OCI-LY3 (cell line): ENCODE measurements around the gene NUDCD3.
"Not testable (repeated sequence)": the region's sequence is repeated elsewhere in the genome, so short reads cannot be mapped to it uniquely, and the experiment has no call there.

Source experiments
- H2AFZ ChIP-seq: fragments of 200-600, 300-600 bp; shearing (Covaris generic); 2 replicates; pipeline ENCODE4 v1.6.0; 2014; ENCODE audit warnings: antibody characterized with exemption, low read depth, low read length
- H3K27ac ChIP-seq: fragments of 200-600, 300-600 bp; sonication (generic); 2 replicates; pipeline ENCODE4 v1.5.1; 2014; ENCODE audit warnings: mild to moderate bottlenecking, low read length, moderate library complexity, mixed read lengths
- H3K27me3 ChIP-seq: fragments of 200-600, 300-600 bp; sonication (generic); 2 replicates; pipeline ENCODE4 v1.6.1; 2014; ENCODE audit warnings: low read depth, low read length, mixed read lengths
- H3K36me3 ChIP-seq: fragments of 200-600, 300-600 bp; sonication (generic); replicated peaks from 2 replicates; pipeline ENCODE3; 2014; ENCODE audit warnings: low read depth, low read length, mixed read lengths
- H3K4me1 ChIP-seq: fragments of 300-600, 200-600 bp; sonication (generic); 2 replicates; pipeline ENCODE4 v1.6.1; 2014; ENCODE audit warnings: low read length, mixed read lengths
- H3K4me2 ChIP-seq: fragments of 200-600, 300-600 bp; sonication (generic); 2 replicates; pipeline ENCODE4 v1.6.1; 2014; ENCODE audit warnings: low read length, mixed read lengths
- H3K4me3 ChIP-seq: fragments of 300-600, 200-600 bp; sonication (generic); 2 replicates; pipeline ENCODE4 v1.5.1; 2014; ENCODE audit warnings: antibody characterized with exemption, mild to moderate bottlenecking, low read length, moderate library complexity
- H3K79me2 ChIP-seq: fragments of 300-600, 200-600 bp; shearing (Covaris generic); 2 replicates; pipeline ENCODE4 v1.6.1; 2014; ENCODE audit warnings: mild to moderate bottlenecking, low read length, mixed read lengths
- H3K9ac ChIP-seq: fragments of 300-600, 200-600 bp; shearing (Covaris generic); 2 replicates; pipeline ENCODE4 v1.6.0; 2014; ENCODE audit warnings: mild to moderate bottlenecking, low read length, moderate library complexity
- H3K9me3 ChIP-seq: fragments of 200-600, 300-600 bp; shearing (Covaris generic); 2 replicates; pipeline ENCODE4 v1.6.1; 2014; ENCODE audit warnings: low read length, mixed read lengths; ENCODE audit not compliant: insufficient read depth
- H4K20me1 ChIP-seq: fragments of 200-600, 300-600 bp; sonication (generic); 2 replicates; pipeline ENCODE4 v1.6.1; 2016; ENCODE audit warnings: low read length, mixed read lengths; ENCODE audit not compliant: insufficient read depth
- EZH2phosphoT487 ChIP-seq: fragments of 200-600 bp; shearing (Covaris generic); IDR thresholded peaks from 2 replicates; pipeline ENCODE4 v1.6.1; 2018; ENCODE audit warnings: antibody characterized with exemption, mixed run types, low read depth
- TF ChIP-seq, protein P1 (sequence below): fragments of 200-600, 300-600 bp; sonication (generic); IDR thresholded peaks from 2 replicates; pipeline ENCODE4 v1.5.1; 2014; ENCODE audit warnings: antibody characterized with exemption, low read length, low read depth

The NUDCD3 gene

DNA sequence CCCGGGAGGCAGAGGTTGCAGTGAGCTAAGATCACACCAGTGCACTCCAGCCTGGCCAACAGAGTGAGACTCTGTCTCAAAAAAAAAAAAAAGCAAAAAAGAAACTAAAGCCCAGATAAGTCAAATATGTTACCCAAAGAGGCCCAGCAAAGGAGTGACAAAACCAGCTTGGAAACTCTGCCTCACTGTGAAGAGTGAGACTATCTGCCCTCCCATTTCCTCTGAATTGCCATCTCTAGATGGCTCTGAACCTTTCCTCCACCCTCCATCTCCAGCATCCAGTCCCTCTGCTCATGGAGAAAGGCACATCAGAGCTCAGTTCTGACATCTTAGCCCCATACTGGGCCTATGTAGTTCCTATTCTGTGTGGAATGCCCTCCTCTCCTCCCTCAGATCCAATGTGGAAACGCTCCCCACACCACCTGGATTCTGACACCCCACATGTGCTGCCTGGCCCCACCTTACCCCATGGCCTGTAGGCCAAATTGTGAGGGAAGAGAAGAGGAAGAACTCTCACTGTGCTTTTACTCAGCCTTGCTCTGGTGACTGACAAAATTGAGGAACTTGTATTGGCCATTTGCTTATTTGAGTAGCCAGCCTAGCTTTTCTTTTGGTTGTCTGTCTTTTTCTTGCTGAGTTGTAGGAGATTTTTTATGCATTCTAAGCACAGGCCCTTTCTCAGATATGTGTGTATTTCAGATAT lies 18.0 kb upstream of the NUDCD3 start:
- Histone ChIP-seq H3K27me3 (no peaks in the 10 kb centered on the region), H3K27ac (peak overlapping the region; percentile 52), H3K9ac (no peak overlapping the region), H3K36me3 (no peaks in the 10 kb centered on the region), H4K20me1 (no peaks in the 10 kb centered on the region), H3K4me1 (peaks cover 10% of the 10 kb centered on the region), H3K9me3 (no peaks in the 10 kb centered on the region), H2AFZ (peak overlapping the region; percentile 40; the same call in 1 of the 2 replicates), H3K79me2 (no peaks in the 10 kb centered on the region), H3K4me3 (no peak overlapping the region), H3K4me2 (peak overlapping the region; percentile 5; the same call in 1 of the 2 replicates)
- TF ChIP-seq, protein P1, sequence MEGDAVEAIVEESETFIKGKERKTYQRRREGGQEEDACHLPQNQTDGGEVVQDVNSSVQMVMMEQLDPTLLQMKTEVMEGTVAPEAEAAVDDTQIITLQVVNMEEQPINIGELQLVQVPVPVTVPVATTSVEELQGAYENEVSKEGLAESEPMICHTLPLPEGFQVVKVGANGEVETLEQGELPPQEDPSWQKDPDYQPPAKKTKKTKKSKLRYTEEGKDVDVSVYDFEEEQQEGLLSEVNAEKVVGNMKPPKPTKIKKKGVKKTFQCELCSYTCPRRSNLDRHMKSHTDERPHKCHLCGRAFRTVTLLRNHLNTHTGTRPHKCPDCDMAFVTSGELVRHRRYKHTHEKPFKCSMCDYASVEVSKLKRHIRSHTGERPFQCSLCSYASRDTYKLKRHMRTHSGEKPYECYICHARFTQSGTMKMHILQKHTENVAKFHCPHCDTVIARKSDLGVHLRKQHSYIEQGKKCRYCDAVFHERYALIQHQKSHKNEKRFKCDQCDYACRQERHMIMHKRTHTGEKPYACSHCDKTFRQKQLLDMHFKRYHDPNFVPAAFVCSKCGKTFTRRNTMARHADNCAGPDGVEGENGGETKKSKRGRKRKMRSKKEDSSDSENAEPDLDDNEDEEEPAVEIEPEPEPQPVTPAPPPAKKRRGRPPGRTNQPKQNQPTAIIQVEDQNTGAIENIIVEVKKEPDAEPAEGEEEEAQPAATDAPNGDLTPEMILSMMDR, result no peak
- no peak for TF ChIP-seq EZH2phosphoT487

DNA sequence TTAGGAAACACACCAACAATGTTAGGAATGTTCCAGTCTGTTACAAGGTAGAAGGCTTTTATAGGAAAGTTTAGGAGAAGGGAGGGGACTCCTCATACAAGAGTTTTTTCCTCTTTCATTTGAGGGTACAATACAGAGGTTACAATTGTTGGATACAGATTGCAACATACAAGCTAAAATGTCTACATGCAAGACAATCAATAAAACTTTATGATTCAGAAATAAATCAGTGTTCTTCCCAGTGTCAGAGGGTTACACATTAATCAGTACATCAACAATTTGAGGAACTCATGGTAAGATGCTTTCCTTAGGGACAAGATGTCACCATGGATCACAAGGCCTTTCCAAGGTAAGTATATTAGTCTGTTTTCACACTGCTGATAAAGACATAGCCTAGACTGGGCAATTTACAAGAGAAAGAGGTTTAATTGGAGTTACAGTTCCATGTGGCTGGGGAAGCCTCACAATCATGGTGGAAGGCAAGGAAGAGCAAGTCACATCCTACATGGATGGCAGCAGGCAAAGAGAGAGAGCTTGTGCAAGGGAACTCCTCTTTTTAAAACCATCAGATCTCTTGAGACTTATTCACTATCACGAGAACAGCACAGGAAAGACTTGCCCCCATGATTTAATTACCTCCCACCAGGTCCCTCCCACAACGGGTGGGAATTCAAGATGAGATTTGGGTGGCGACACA lies 16.3 kb upstream of the NUDCD3 start:
- H4K20me1 ChIP-seq, H3K36me3 ChIP-seq, H3K27ac ChIP-seq, H3K9me3 ChIP-seq, H3K79me2 ChIP-seq, H3K4me2 ChIP-seq, H3K27me3 ChIP-seq, H3K9ac ChIP-seq, H3K4me3 ChIP-seq, H2AFZ ChIP-seq: not testable (repeated sequence)
- peaks cover 10% of the 10 kb centered on the region for H3K4me1 ChIP-seq

DNA sequence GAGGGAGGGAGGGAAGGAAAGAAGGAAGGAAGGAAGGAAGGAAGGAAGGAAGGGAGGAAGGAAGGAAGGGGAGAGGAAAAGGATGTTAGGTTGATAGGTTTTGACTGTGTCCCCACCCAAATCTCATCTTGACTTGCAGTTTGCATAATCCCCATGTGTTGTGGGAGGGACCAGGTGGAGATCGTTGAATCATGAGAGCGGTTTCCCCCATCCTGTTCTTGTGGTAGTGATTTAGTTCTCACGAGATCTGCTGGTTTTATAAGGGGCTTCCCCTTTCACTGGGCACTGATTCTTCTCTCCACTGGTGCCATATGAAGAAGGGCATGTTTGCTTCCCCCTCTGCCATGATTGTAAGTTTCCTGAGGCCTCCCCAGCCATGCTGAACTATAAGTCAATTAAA lies 15.1 kb upstream of the NUDCD3 start:
- no peak for TF ChIP-seq EZH2phosphoT487
- TF ChIP-seq, protein P1, result no peak
- Histone ChIP-seq H3K9me3 (no peaks in the 10 kb centered on the region), H4K20me1 (no peaks in the 10 kb centered on the region), H3K36me3 (no peaks in the 10 kb centered on the region), H3K4me3 (no peak overlapping the region), H3K27ac (no peak overlapping the region), H3K4me2 (no peak overlapping the region), H3K79me2 (no peaks in the 10 kb centered on the region), H3K9ac (no peak overlapping the region), H3K4me1 (peaks cover 10% of the 10 kb centered on the region), H2AFZ (no peak overlapping the region), H3K27me3 (no peaks in the 10 kb centered on the region)

DNA sequence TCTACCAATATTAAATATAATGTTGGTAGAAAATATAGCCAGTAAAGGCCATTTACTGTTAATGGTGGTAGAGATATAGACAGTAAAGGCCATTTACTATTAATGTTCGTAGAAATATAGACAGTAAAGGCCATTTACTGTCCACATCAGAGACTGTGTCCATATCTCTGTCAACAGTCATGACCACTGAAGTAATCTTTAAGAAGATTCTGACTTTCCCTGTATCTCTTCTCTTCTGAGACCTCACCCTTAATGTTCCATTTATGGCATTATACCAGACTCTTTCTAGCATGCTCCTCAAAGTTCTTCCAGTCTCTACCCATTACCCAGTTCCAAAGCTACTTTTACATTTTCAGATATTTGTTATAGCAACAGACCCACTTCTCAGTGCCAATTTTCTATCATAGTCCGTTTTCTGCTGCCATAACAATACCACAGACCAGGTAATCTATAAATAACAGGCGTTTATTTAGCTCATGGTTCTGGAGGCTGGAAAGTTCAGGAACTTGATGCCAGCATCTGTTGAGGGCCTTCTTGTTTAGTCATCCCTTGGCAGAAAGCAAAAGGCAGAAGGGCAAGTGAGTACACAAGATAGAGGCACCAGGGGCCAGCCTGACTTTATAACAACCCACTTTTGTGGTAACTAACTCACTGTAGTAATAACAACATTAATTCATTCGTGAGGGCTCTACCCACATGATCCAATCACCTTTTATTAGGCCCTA lies 7.9 kb upstream of the NUDCD3 start:
- H4K20me1 ChIP-seq, result no peaks in the 10 kb centered on the region
- no peak overlapping the region for H3K9ac ChIP-seq
- no peak overlapping the region for H3K27ac ChIP-seq
- TF ChIP-seq EZH2phosphoT487, result no peak
- TF ChIP-seq, protein P1, result no peak
- no peaks in the 10 kb centered on the region for H3K4me1 ChIP-seq
- no peaks in the 10 kb centered on the region for H3K9me3 ChIP-seq
- H3K4me2 ChIP-seq, result no peak overlapping the region
- no peak overlapping the region for H3K4me3 ChIP-seq
- H2AFZ ChIP-seq, result no peak overlapping the region
- no peaks in the 10 kb centered on the region for H3K79me2 ChIP-seq
- H3K27me3 ChIP-seq, result no peaks in the 10 kb centered on the region
- H3K36me3 ChIP-seq, result no peaks in the 10 kb centered on the region
